Endometrial microvascular endothelial cells (primary cell): ENCODE results near the gene SIVA1. TPM values are rescaled to one million over a fixed set of nuclear protein-coding genes. Genes with fewer than 3 reads are reported as not detected.

Source experiments
- in situ Hi-C: cut with HindIII; loops from 2 replicates; pipeline ENCODE4 v1.10.0; 2017; ENCODE audit warnings: low sequenced_read_pairs, low pct_unique_long_range_greater_than_20kb; ENCODE audit errors: inconsistent ontology term
- total RNA-seq: library from RNA; depleted of rRNA; stranded (reverse); fragments of >200 nt; gene quantifications from one replicate; pipeline ENCODE4 v1.2.3, GENCODE V29; 2015; ENCODE audit errors: inconsistent ontology term

The SIVA1 gene
- total RNA-seq, 1 donor from 2014 or later: 250 TPM

GRCh38 chr14:104732355-104732804 lies 20.6 kb upstream of the SIVA1 start:
- in situ Hi-C loops: no loop called here

- in situ Hi-C loops: no loop called here
Measured at GRCh38 chr14:104732931-104733681, 19.8 kb upstream of the SIVA1 start.

- in situ Hi-C loops: no loop called here
Measured at GRCh38 chr14:104734051-104734587, 18.8 kb upstream of the SIVA1 start.

GRCh38 chr14:104734601-104734990 lies 18.4 kb upstream of the SIVA1 start:
- in situ Hi-C loops: no loop called here

- in situ Hi-C loops: no loop called here
Measured at GRCh38 chr14:104734991-104735779, 17.8 kb upstream of the SIVA1 start.

GRCh38 chr14:104735830-104736642 lies 16.9 kb upstream of the SIVA1 start:
- in situ Hi-C loops: no loop called here

- in situ Hi-C loops: no loop called here
Measured at GRCh38 chr14:104738375-104739019, 14.4 kb upstream of the SIVA1 start.

- in situ Hi-C loops: no loop called here
Measured at GRCh38 chr14:104739026-104739425, 13.9 kb upstream of the SIVA1 start.

GRCh38 chr14:104739546-104740516 lies 13.1 kb upstream of the SIVA1 start:
- in situ Hi-C loops: no loop called here

GRCh38 chr14:104741108-104741802 lies 11.7 kb upstream of the SIVA1 start:
- in situ Hi-C loops: no loop called here

- in situ Hi-C loops: no loop called here
Measured at GRCh38 chr14:104741803-104742251, 11.1 kb upstream of the SIVA1 start.

- in situ Hi-C loops: no loop called here
Measured at GRCh38 chr14:104742586-104743455, 10.1 kb upstream of the SIVA1 start.

- in situ Hi-C loops: no loop called here
Measured at GRCh38 chr14:104743461-104744380, 9.2 kb upstream of the SIVA1 start.

- in situ Hi-C loops: no loop called here
Measured at GRCh38 chr14:104744484-104744883, 8.5 kb upstream of the SIVA1 start.

GRCh38 chr14:104745431-104745830 lies 7.5 kb upstream of the SIVA1 start:
- in situ Hi-C loops: no loop called here
